T47D (cell line): ENCODE data around the gene SFT2D2.
"Not testable (repeated sequence)": the region's sequence is repeated elsewhere in the genome, so short reads cannot be mapped to it uniquely, and the experiment has no call there.

ENCODE experiments used
- DNase-seq, 2 experiments: peaks; one replicate each; pipeline versions ENCODE4 v3.0.0 to v3.0.0-alpha.2; 2011 to 2012; ENCODE audit warnings: low read depth in 1 of 2, low spot score in 1 of 2
- JUND ChIP-seq: IDR thresholded peaks from 2 replicates; pipeline ENCODE4 v1.6.1; 2012; ENCODE audit warnings: low read depth
- in situ Hi-C: cut with HindIII; loops from 2 replicates; pipeline ENCODE4 v1.10.0; 2016; ENCODE audit warnings: low sequenced_read_pairs, low pct_unique_long_range_greater_than_20kb

Gene SFT2D2

GRCh38 chr1:168206111-168206510, 19.7 kb upstream of the SFT2D2 start:
- DNase-seq: no peak
- in situ Hi-C loops: no loop called here
- no peak for TF ChIP-seq JUND

GRCh38 chr1:168207673-168208072, 18.1 kb upstream of the SFT2D2 start:
- DNase-seq, in situ Hi-C loops: not testable (repeated sequence)

GRCh38 chr1:168210312-168210711, 15.5 kb upstream of the SFT2D2 start:
- DNase-seq: no peak
- TF ChIP-seq JUND: no peak
- in situ Hi-C loops: no loop called here

GRCh38 chr1:168213349-168213748, 12.5 kb upstream of the SFT2D2 start:
- DNase-seq: no peak
- no peak for TF ChIP-seq JUND
- in situ Hi-C loops: no loop called here

- DNase-seq: no peak
- no peak for TF ChIP-seq JUND
- in situ Hi-C loops: no loop called here
These were observed 9.6 kb upstream of the SFT2D2 start for GRCh38 chr1:168216171-168216570.

- in situ Hi-C loops: no loop called here
- no peak for DNase-seq
- no peak for TF ChIP-seq JUND
These were observed 8.1 kb upstream of the SFT2D2 start for GRCh38 chr1:168217664-168218063.

- in situ Hi-C loops: no loop called here
- no peak for DNase-seq
- no peak for TF ChIP-seq JUND
These were observed 7.1 kb upstream of the SFT2D2 start for GRCh38 chr1:168218658-168219057.

- in situ Hi-C loops: no loop called here
- no peak for TF ChIP-seq JUND
- no peak for DNase-seq
These were observed 5.3 kb upstream of the SFT2D2 start for GRCh38 chr1:168220470-168220871.

- no peak for DNase-seq
- in situ Hi-C loops: no loop called here
- TF ChIP-seq JUND: no peak
These were observed 4.5 kb upstream of the SFT2D2 start for GRCh38 chr1:168221275-168221674.

- DNase-seq: no peak
- no peak for TF ChIP-seq JUND
- in situ Hi-C loops: no loop called here
These were observed 2.5 kb upstream of the SFT2D2 start for GRCh38 chr1:168223261-168223660.

- no peak for DNase-seq
- in situ Hi-C loops: no loop called here
- no peak for TF ChIP-seq JUND
These were observed 1.9 kb upstream of the SFT2D2 start for GRCh38 chr1:168223681-168224540.

GRCh38 chr1:168224991-168225390, 813 bp upstream of the SFT2D2 start:
- in situ Hi-C loops: no loop called here
- no peak for TF ChIP-seq JUND
- no peak for DNase-seq

- TF ChIP-seq JUND: no peak
- in situ Hi-C loops: no loop called here
- no peak for DNase-seq
These were observed 1.8 kb downstream of the SFT2D2 start for GRCh38 chr1:168227620-168228019.

GRCh38 chr1:168229893-168230292, 4.1 kb downstream of the SFT2D2 start:
- TF ChIP-seq JUND: no peak
- in situ Hi-C loops: no loop called here
- no peak for DNase-seq
